ENCODE measurements around the gene PLSCR4.
"Not testable (repeated sequence)": the region's sequence is repeated elsewhere in the genome, so short reads cannot be mapped to it uniquely, and the experiment has no call there.

The PLSCR4 gene

DNA sequence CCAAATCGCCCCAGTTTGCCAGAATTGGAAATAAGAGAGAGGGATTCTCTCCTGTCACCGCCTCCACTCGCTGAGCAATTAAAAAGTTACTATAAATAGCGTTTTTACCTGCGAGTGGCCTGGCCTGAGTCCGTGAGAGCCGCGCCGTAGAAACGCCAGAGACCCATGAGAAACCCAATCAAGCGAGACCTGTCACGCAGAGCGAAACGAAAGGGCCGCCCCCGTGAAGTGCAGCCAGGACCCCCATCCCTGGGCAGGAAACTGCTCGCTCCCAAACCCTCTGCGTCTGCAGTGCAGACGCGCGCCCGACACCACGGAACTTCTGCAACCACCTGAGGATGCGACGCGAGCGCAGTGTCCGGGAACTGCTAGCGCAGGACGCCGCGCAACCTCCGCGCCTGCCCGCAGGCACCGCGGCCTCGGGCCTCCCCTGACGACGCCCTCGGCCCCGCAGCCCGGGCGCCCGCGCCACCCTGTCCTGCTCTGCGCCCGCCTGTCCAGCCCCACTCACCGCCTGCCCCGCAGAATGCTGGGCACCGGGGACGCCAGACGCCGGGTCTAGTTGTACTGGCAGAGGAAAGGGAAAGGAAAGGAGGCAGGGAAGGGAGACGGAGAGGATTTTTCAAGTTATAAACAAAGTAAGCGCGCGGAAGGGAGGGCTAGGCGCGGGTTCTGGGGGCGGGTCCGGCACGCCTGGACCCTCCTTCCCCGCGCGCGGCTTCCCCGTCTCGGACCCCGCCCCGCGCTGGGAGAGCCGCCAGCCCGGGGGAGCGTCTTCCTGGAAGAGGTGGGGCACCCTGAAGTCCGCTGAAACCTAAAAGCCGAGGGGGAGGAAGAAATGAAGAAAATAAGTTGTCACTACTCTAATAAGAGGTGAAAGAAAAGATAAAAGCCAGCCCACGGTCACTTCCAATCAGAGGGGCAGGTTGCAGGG lies at the start of gene PLSCR4:
Gene PLSCR4 (minus strand): TSS at position 657 of the 934 bp plus-strand sequence. CDS start 29,034 bp downstream, outside the sequence.
- DNase-seq (ENCODE audit: low spot score): peak; percentile 72

DNA sequence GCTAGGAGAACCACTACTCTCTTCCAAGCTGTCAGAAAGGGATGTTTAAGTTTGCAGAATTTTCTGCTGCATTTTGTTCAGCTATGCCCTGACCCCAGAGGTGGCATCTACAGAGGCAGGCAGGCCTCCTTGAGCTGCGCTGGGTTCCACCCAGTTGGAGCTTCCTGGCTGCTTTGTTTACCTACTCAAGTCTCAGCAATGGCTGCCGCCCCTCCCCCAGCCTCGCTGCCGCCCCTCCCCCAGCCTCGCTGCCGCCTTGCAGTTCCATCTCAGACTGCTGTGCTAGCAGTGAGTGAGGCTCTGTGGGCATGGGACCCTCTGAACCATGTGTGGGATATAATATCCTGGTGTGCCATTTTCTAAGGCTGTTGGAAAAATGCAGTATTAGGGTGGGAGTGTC lies 42.5 kb upstream of the PLSCR4 start:
- not testable (repeated sequence) for DNase-seq (ENCODE audit: low spot score)

DNA sequence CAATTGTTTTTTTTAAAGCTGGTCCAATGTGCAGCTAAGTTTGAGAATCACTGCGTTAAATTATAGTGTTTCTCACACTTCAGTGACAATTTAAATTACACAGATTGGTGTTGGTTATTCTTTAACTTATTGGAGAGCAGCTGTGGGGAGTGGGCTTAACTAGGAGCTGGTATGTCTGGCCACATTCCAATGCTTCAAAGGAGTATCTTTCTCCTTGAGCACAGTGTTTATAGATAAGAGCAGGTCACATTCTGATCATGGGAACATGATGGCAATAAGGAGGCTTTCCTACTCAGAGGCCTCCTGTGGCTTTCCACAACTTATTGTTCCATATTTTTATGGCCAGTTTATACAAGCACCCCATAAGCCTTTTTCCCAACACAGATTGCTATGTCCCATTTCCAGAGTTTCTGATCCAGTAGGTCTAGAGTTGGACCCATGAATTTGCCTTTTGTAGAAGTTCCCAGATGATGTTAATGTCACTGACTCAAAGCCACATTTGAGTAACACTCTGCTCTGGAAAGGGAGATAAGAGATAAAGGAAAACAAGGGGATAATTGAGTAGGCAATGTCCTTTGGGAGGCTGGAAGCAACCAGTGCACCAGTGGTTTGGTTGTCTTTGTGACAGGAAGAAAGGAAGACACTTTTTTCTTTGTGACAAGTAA lies 33.0 kb upstream of the PLSCR4 start:
- DNase-seq (ENCODE audit: low spot score): no peak

GRCh38 chr3:146280864-146281263 lies 30.0 kb upstream of the PLSCR4 start:
- DNase-seq (ENCODE audit: low spot score): no peak

GRCh38 chr3:146279951-146280350 lies 29.0 kb upstream of the PLSCR4 start:
- no peak for DNase-seq (ENCODE audit: low spot score)

DNA sequence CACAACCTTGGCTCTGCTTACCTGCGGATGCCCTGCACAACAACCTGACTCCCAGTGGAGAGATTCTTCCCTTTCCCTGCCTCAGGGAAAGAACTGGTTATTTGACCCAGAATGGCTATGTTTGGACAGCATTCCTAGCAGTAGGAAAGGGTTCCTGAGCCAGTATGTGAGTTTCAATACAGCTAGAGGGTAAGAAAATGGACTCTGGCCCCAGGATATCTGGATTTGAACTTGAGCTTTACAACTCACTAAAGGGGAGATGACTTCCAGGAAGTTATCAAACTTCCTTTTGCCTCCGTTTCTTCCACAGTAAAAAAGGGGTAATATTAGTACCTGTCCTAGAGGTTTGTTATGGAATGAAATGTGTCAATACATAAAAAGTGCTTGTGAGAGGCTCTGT lies 28.1 kb upstream of the PLSCR4 start:
- no peak for DNase-seq (ENCODE audit: low spot score)

GRCh38 chr3:146277953-146278631 lies 27.2 kb upstream of the PLSCR4 start:
- DNase-seq (ENCODE audit: low spot score): no peak

- DNase-seq (ENCODE audit: low spot score): no peak
Observed at GRCh38 chr3:146275476-146275875, 24.6 kb upstream of the PLSCR4 start.

- DNase-seq (ENCODE audit: low spot score): no peak
Observed at GRCh38 chr3:146274833-146275232, 23.9 kb upstream of the PLSCR4 start.

- no peak for DNase-seq (ENCODE audit: low spot score)
Observed at GRCh38 chr3:146273721-146274407, 23.0 kb upstream of the PLSCR4 start.

- no peak for DNase-seq (ENCODE audit: low spot score)
Observed at GRCh38 chr3:146271180-146271579, 20.3 kb upstream of the PLSCR4 start.

GRCh38 chr3:146269271-146269670 lies 18.4 kb upstream of the PLSCR4 start:
- no peak for DNase-seq (ENCODE audit: low spot score)

GRCh38 chr3:146268535-146269219 lies 17.8 kb upstream of the PLSCR4 start:
- DNase-seq (ENCODE audit: low spot score): no peak

DNA sequence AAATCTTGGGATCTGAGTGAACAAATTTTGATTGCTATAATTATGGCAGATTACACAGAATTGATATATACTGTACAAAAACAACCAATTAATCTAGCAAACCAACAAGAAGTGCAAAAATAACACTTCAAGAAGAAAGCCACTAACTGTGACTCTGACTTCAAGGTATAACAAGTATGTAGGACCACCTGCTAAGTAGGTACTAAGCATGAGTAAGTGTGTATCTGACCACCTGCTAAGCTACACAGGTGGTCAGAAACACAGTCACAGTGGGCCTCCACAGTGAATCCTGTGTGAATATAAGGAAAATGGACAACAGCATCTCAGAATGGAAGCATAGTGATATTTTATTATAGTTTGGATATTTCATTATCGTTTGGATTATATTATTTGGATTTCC lies 14.8 kb upstream of the PLSCR4 start:
- DNase-seq (ENCODE audit: low spot score): no peak

- no peak for DNase-seq (ENCODE audit: low spot score)
Observed at GRCh38 chr3:146262371-146263110, 11.6 kb upstream of the PLSCR4 start.

- DNase-seq (ENCODE audit: low spot score): no peak
Observed at GRCh38 chr3:146259880-146260589, 9.1 kb upstream of the PLSCR4 start.

GRCh38 chr3:146256851-146257486 lies 6.1 kb upstream of the PLSCR4 start:
- DNase-seq (ENCODE audit: low spot score): no peak

DNA sequence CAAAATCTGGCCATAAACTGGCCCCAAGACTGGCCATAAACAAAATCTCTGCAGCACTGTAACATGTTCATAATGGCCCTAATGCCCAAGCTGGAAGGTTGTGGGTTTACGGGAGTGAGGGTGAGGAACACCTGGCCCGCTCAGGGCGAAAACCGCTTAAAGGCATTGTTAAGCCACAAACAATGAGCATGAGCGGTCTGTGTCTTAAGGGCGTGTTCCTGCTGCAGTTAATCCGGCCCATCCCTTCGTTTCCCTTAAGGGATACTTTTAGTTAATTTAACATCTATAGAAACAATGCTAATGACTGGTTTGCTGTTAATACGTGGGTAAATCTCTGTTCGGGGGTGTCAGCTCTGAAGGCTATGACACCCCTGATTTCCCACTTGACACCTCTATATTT lies 1.5 kb upstream of the PLSCR4 start:
- not testable (repeated sequence) for DNase-seq (ENCODE audit: low spot score)

GRCh38 chr3:146249921-146250320 lies 984 bp downstream of the PLSCR4 start:
- no peak for DNase-seq (ENCODE audit: low spot score)

- DNase-seq (ENCODE audit: low spot score): no peak
Observed at GRCh38 chr3:146247911-146248310, 3.0 kb downstream of the PLSCR4 start.
